Osteocyte (in vitro differentiated cells): ENCODE measurements around the gene DNMBP. TPM values are rescaled to one million over a fixed set of nuclear protein-coding genes. Genes with fewer than 3 reads are reported as not detected.
"Not testable (repeated sequence)": the region's sequence is repeated elsewhere in the genome, so short reads cannot be mapped to it uniquely, and the experiment has no call there.

Source experiments
- DNase-seq: peaks from one replicate; pipeline ENCODE4 v3.0.0; 2021; ENCODE audit warnings: mixed read lengths; ENCODE audit not compliant: unreplicated experiment; ENCODE audit errors: extremely low spot score
- H3K27ac Mint-ChIP-seq: one replicate; pipeline ENCODE4 v1.8.0; 2021; ENCODE audit warnings: mild to moderate bottlenecking, mixed read lengths; ENCODE audit not compliant: unreplicated experiment
- H3K27me3 Mint-ChIP-seq: one replicate; pipeline ENCODE4 v1.8.0; 2021; ENCODE audit warnings: mixed read lengths; ENCODE audit not compliant: unreplicated experiment
- H3K36me3 Mint-ChIP-seq: one replicate; pipeline ENCODE4 v1.8.0; 2021; ENCODE audit warnings: mixed read lengths; ENCODE audit not compliant: unreplicated experiment
- H3K4me1 Mint-ChIP-seq: one replicate; pipeline ENCODE4 v1.8.0; 2021; ENCODE audit warnings: mixed read lengths; ENCODE audit not compliant: unreplicated experiment
- H3K4me3 Mint-ChIP-seq: one replicate; pipeline ENCODE4 v1.8.0; 2021; ENCODE audit warnings: mild to moderate bottlenecking, moderate library complexity, mixed read lengths; ENCODE audit not compliant: unreplicated experiment
- H3K9me3 Mint-ChIP-seq: one replicate; pipeline ENCODE4 v1.8.0; 2021; ENCODE audit warnings: mixed read lengths; ENCODE audit not compliant: unreplicated experiment
- CTCF ChIP-seq: fragments of 200-600 bp; sonication (generic); IDR thresholded peaks from 2 replicates; pipeline ENCODE4 v1.5.0; 2021; ENCODE audit warnings: antibody characterized with exemption, mild to moderate bottlenecking, moderate library complexity
- total RNA-seq: library from RNA; stranded (reverse); gene quantifications from 2 replicates; pipeline ENCODE4 v1.2.1, GENCODE V29; 2021

Gene DNMBP
- total RNA-seq, 1 donor from 2014 or later, result 16.2 TPM

GRCh38 chr10:99941942-99942820, 67.6 kb downstream of the DNMBP start:
- Mint-ChIP-seq H3K4me1 (peaks cover 32% of the 10 kb centered on the region), H3K27ac (peak overlapping the region; percentile 54), H3K36me3 (peaks cover 12% of the 10 kb centered on the region), H3K9me3 (peaks cover 8% of the 10 kb centered on the region), H3K27me3 (no peaks in the 10 kb centered on the region), H3K4me3 (no peak overlapping the region)
- no peak for DNase-seq
- no peak for TF ChIP-seq CTCF

DNA sequence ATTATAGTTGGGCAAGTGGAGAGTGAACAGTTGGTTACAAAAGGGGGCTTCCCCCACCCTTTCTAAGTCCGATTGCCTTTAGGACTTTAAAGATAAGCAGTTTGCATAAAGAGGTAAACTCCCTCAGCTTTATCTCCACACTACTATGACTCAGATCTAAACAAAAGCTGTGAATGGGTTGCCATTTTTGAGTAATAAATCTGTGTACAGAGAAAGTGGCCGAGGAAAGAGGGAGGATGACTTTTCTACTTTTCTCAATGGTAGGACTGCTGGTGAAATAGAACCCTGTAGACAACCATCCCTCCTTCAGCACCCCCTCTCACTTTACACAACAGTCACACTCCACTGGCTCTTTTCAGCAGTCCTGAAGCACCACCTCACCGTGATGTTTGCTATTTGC, 71.2 kb downstream of the DNMBP start:
- H3K36me3 Mint-ChIP-seq, result peaks cover 12% of the 10 kb centered on the region
- peaks cover 12% of the 10 kb centered on the region for H3K4me1 Mint-ChIP-seq
- H3K27me3 Mint-ChIP-seq, result no peaks in the 10 kb centered on the region
- DNase-seq, result no peak
- no peak for TF ChIP-seq CTCF
- peaks cover 8% of the 10 kb centered on the region for H3K9me3 Mint-ChIP-seq
- H3K27ac Mint-ChIP-seq, result no peak overlapping the region
- no peak overlapping the region for H3K4me3 Mint-ChIP-seq

GRCh38 chr10:99937630-99938029, 72.1 kb downstream of the DNMBP start:
- Mint-ChIP-seq H3K27me3 (no peaks in the 10 kb centered on the region), H3K36me3 (peaks cover 11% of the 10 kb centered on the region), H3K4me3 (no peak overlapping the region), H3K27ac (no peak overlapping the region), H3K4me1 (peaks cover 12% of the 10 kb centered on the region), H3K9me3 (peaks cover 8% of the 10 kb centered on the region)
- TF ChIP-seq CTCF, result no peak
- DNase-seq, result peak; percentile 19

GRCh38 chr10:99932203-99932957, 77.4 kb downstream of the DNMBP start:
- not testable (repeated sequence) for DNase-seq, H3K4me3 Mint-ChIP-seq, H3K9me3 Mint-ChIP-seq, H3K36me3 Mint-ChIP-seq, H3K27me3 Mint-ChIP-seq
- peak overlapping the region; percentile 75 for H3K27ac Mint-ChIP-seq
- peaks cover 32% of the 10 kb centered on the region for H3K4me1 Mint-ChIP-seq

- DNase-seq, result no peak
- H3K9me3 Mint-ChIP-seq, result no peaks in the 10 kb centered on the region
Observed at GRCh38 chr10:99930731-99931550, 78.8 kb downstream of the DNMBP start.

More at GRCh38 chr10:99930731-99931550, 78.8 kb downstream of the DNMBP start:
- no peaks in the 10 kb centered on the region for H3K27me3 Mint-ChIP-seq
- no peak overlapping the region for H3K27ac Mint-ChIP-seq
- H3K36me3 Mint-ChIP-seq, result peaks cover 6% of the 10 kb centered on the region
- peaks cover 45% of the 10 kb centered on the region for H3K4me1 Mint-ChIP-seq
- no peak for TF ChIP-seq CTCF
- no peak overlapping the region for H3K4me3 Mint-ChIP-seq
